Upper lobe of left lung (tissue), 6 donors: ENCODE measurements around the gene CST7. TPM values are rescaled to one million over a fixed set of nuclear protein-coding genes. Genes with fewer than 3 reads are reported as not detected.

Experiments used
- ATAC-seq, 2 donors: fragments of 200-7000 bp; cut with Tn5 transposase; one replicate each; pipeline ENCODE4 v1.9.1; 2022; ENCODE audit warnings: mild to moderate bottlenecking in 2 of 2, moderate library complexity in 2 of 2; ENCODE audit not compliant: low FRiP score in 2 of 2
- DNase-seq, 2 donors: peaks; one replicate each; pipeline ENCODE4 v3.0.0-alpha.2; 2019 to 2020
- H3K27ac ChIP-seq, 4 donors: fragments of 200-600 bp; sonication (generic); one replicate each; pipeline ENCODE4 v1.5.1; 2016 to 2019
- H3K27me3 ChIP-seq, 4 donors: fragments of 200-600 bp; sonication (generic); one replicate each; pipeline ENCODE4 v1.5.1; 2017 to 2019
- H3K36me3 ChIP-seq, 4 donors: fragments of 200-600 bp; sonication (generic); one replicate each; pipeline ENCODE4 v1.5.1; 2016 to 2019
- H3K4me1 ChIP-seq, 4 donors: fragments of 200-600 bp; sonication (generic); one replicate each; pipeline ENCODE4 v1.5.1; 2018 to 2019
- H3K4me3 ChIP-seq, 4 donors: fragments of 200-600 bp; sonication (generic); one replicate each; pipeline ENCODE4 v1.5.1; 2017 to 2019; ENCODE audit warnings: mild to moderate bottlenecking in 2 of 4, moderate library complexity in 1 of 4
- H3K9me3 ChIP-seq, 4 donors: fragments of 200-600 bp; sonication (generic); one replicate each; pipeline ENCODE4 v1.5.1; 2018 to 2019
- CTCF ChIP-seq, 6 experiments: fragments of 450-650 bp in 4 of 6; fragments of 200-600 bp in 2 of 6; sonication (generic) in 2 of 6; IDR thresholded peaks; one replicate each; pipeline ENCODE4 v1.5.1; 2016 to 2019; ENCODE audit warnings: antibody characterized with exemption in 6 of 6
- EP300 ChIP-seq, 4 donors: sonication (generic); formaldehyde crosslinking; IDR thresholded peaks; one replicate each; pipeline ENCODE4 v1.5.1; 2017; ENCODE audit warnings: antibody characterized with exemption in 4 of 4, control low read depth in 2 of 4
- POLR2A ChIP-seq, 4 donors: fragments of 450-650 bp; IDR thresholded peaks; one replicate each; pipeline ENCODE4 v1.5.1; 2016 to 2017; ENCODE audit warnings: antibody characterized with exemption in 4 of 4, mild to moderate bottlenecking in 2 of 4
- POLR2AphosphoS5 ChIP-seq, 2 donors: sonication (generic); formaldehyde crosslinking; IDR thresholded peaks; one replicate each; pipeline ENCODE4 v1.5.1; 2017; ENCODE audit warnings: antibody characterized with exemption in 2 of 2
- WGBS, 2 donors: methylation state at CpG; one replicate each; pipeline ENCODE4 v1.1.5; 2017 to 2018; 5-methylcytosine and 5-hydroxymethylcytosine counted together
- total RNA-seq, 6 donors: library from RNA; depleted of rRNA in 4 of 6; stranded (reverse); fragments of >200 nt in 4 of 6; gene quantifications; one replicate each; pipeline versions ENCODE4 v1.1.0 to v1.2.1, GENCODE V29; 2016 to 2021
- donor health status: DM: no; HTN: no; CAD: no; lungs with moderate emphysema.
- donor health status: DM: no; HTN: yes; CAD: no; lungs with severe emphysema.

The CST7 gene
- total RNA-seq, 6 donors from 2014 or later, result 13.7 to 28.3 (median 15.4) TPM; not detected in 1

- Histone ChIP-seq H3K9me3 (no peaks in the 10 kb centered on the region), H3K4me1 (peaks cover 25 to 36% (median 31%) of the 10 kb centered on the region in 4 donors), H3K4me3 (peak overlapping the region in 1 of 4 donors; percentile 11), H3K36me3 (no peaks in the 10 kb centered on the region), H3K27me3 (no peaks in the 10 kb centered on the region), H3K27ac (peak overlapping the region in 1 of 4 donors; percentile 95)
- ATAC-seq (peak; percentile 71 to 73), DNase-seq (peak in 1 of 2 donors; percentile 75)
- TF ChIP-seq EP300 (IDR thresholded peaks at IDR 0.05), result no peak
- TF ChIP-seq CTCF (IDR thresholded peaks at IDR 0.05), result peak; percentile 90 to 94 (median 92)
- WGBS, 2 donors, result 46 to 51% methylated on average over 17 to 20 of the region's 20 CpGs
These were observed 45.6 kb downstream of the CST7 start for GRCh38 chr20:24994470-24995368.

- no peaks in the 10 kb centered on the region for H3K9me3 ChIP-seq
- TF ChIP-seq EP300 (IDR thresholded peaks at IDR 0.05), result no peak
- TF ChIP-seq POLR2AphosphoS5 (IDR thresholded peaks at IDR 0.05), result no peak
- H3K4me3 ChIP-seq, result no peak overlapping the region
- H3K36me3 ChIP-seq, result no peaks in the 10 kb centered on the region
- H3K4me1 ChIP-seq, result peaks cover 23 to 41% (median 36%) of the 10 kb centered on the region in 4 donors
- DNase-seq (peak in 1 of 2 donors; percentile 14), ATAC-seq (no peak)
- no peaks in the 10 kb centered on the region for H3K27me3 ChIP-seq
- 76 to 83% methylated on average over 9 of the region's 9 CpGs for WGBS, 2 donors
- H3K27ac ChIP-seq, result no peak overlapping the region
These were observed 46.8 kb downstream of the CST7 start for GRCh38 chr20:24995741-24996448.

GRCh38 chr20:24996449-24997377, 47.6 kb downstream of the CST7 start:
- H3K27me3 ChIP-seq, result no peaks in the 10 kb centered on the region
- WGBS, 2 donors, result 71 to 74% methylated on average over 9 of the region's 9 CpGs
- TF ChIP-seq EP300 (IDR thresholded peaks at IDR 0.05), result no peak
- H3K4me3 ChIP-seq, result no peak overlapping the region
- peak in 1 of 2 donors; percentile 12 for DNase-seq
- peaks cover 15 to 33% (median 27%) of the 10 kb centered on the region in 4 donors for H3K4me1 ChIP-seq
- H3K27ac ChIP-seq, result no peak overlapping the region
- H3K9me3 ChIP-seq, result no peaks in the 10 kb centered on the region
- no peaks in the 10 kb centered on the region for H3K36me3 ChIP-seq
- ATAC-seq, result no peak

GRCh38 chr20:24998121-24998520, 49.1 kb downstream of the CST7 start:
- H3K4me1 ChIP-seq, result peaks cover 11 to 26% (median 25%) of the 10 kb centered on the region in 4 donors
- 62 to 71% methylated on average over 3 of the region's 3 CpGs for WGBS, 2 donors
- TF ChIP-seq POLR2AphosphoS5 (IDR thresholded peaks at IDR 0.05) (no peak), POLR2A (IDR thresholded peaks at IDR 0.05) (no peak), CTCF (IDR thresholded peaks at IDR 0.05) (no peak), EP300 (IDR thresholded peaks at IDR 0.05) (no peak)
- ATAC-seq (no peak), DNase-seq (no peak)
- H3K27ac ChIP-seq, result no peak overlapping the region
- H3K36me3 ChIP-seq, result no peaks in the 10 kb centered on the region
- no peaks in the 10 kb centered on the region for H3K27me3 ChIP-seq
- no peaks in the 10 kb centered on the region for H3K9me3 ChIP-seq
- H3K4me3 ChIP-seq, result no peak overlapping the region

GRCh38 chr20:24998631-24999445, 49.8 kb downstream of the CST7 start:
- no peak overlapping the region for H3K27ac ChIP-seq
- ATAC-seq, result no peak
- TF ChIP-seq POLR2A (IDR thresholded peaks at IDR 0.05), result no peak
- no peak for TF ChIP-seq EP300 (IDR thresholded peaks at IDR 0.05)
- TF ChIP-seq CTCF (IDR thresholded peaks at IDR 0.05), result no peak
- TF ChIP-seq POLR2AphosphoS5 (IDR thresholded peaks at IDR 0.05), result no peak
- 84% methylated on average over 12 of the region's 12 CpGs for WGBS, 2 donors
- no peaks in the 10 kb centered on the region for H3K9me3 ChIP-seq
- no peaks in the 10 kb centered on the region for H3K27me3 ChIP-seq
- H3K36me3 ChIP-seq, result peaks cover 0 to 3% (median 0%) of the 10 kb centered on the region in 4 donors
- peaks cover 4 to 20% (median 18%) of the 10 kb centered on the region in 4 donors for H3K4me1 ChIP-seq
- H3K4me3 ChIP-seq, result no peak overlapping the region
- peak in 1 of 2 donors; percentile 9 for DNase-seq
